WTC11 (cell line): ENCODE data around the gene DRD2. TPM values are rescaled to one million over a fixed set of nuclear protein-coding genes. Genes with fewer than 3 reads are reported as not detected.

Experiments used
- ATAC-seq: fragments of 200-7000 bp; cut with Tn5 transposase; 2 replicates; pipeline ENCODE4 v1.10.0; 2021; ENCODE audit warnings: mild to moderate bottlenecking, moderate library complexity
- CTCF ChIA-PET: fragments of 300-600 bp; sonication (Branson Sonifier 250); formaldehyde crosslinking; loops from one replicate; lab custom pipeline; 2021; ENCODE audit warnings: antibody characterized with exemption; lab: Charles Lee
- POLR2A ChIA-PET: fragments of 350-600 bp; sonication (Branson Sonifier 250); formaldehyde crosslinking; loops from one replicate; lab custom pipeline; 2021; ENCODE audit warnings: antibody characterized with exemption; lab: Charles Lee
- DNase-seq: peaks from one replicate; pipeline ENCODE4 v3.0.0; 2021; ENCODE audit warnings: low spot score
- H3K27ac Mint-ChIP-seq: 2 replicates; pipeline ENCODE4 v1.8.0; 2021; ENCODE audit warnings: mixed read lengths
- H3K27me3 Mint-ChIP-seq: 2 replicates; pipeline ENCODE4 v1.8.0; 2021; ENCODE audit warnings: low read depth, mild to moderate bottlenecking, moderate library complexity, mixed read lengths
- H3K36me3 Mint-ChIP-seq: 2 replicates; pipeline ENCODE4 v1.8.0; 2021; ENCODE audit warnings: mixed read lengths
- H3K4me1 Mint-ChIP-seq: 2 replicates; pipeline ENCODE4 v1.8.0; 2022; ENCODE audit warnings: mixed read lengths
- H3K4me3 Mint-ChIP-seq: 2 replicates; pipeline ENCODE4 v1.8.0; 2021; ENCODE audit warnings: mild to moderate bottlenecking, moderate library complexity, mixed read lengths
- H3K9me3 Mint-ChIP-seq: 2 replicates; pipeline ENCODE4 v1.8.0; 2021; ENCODE audit warnings: mixed read lengths
- ARID4B ChIP-seq: sonication (generic); formaldehyde crosslinking; IDR thresholded peaks from 2 replicates; pipeline ENCODE4 v1.8.0; 2023; ENCODE audit warnings: missing genetic modification reagents, mild to moderate bottlenecking, borderline replicate concordance
- ATF2 ChIP-seq: sonication (generic); formaldehyde crosslinking; IDR thresholded peaks from 2 replicates; pipeline ENCODE4 v1.8.1; 2022; ENCODE audit warnings: low read depth, missing genetic modification reagents, borderline replicate concordance
- ATF6 ChIP-seq: sonication (generic); formaldehyde crosslinking; IDR thresholded peaks from 2 replicates; pipeline ENCODE4 v1.8.1; 2023; ENCODE audit warnings: mild to moderate bottlenecking, missing genetic modification reagents
- CREM ChIP-seq: sonication (generic); formaldehyde crosslinking; IDR thresholded peaks from 2 replicates; pipeline ENCODE4 v1.8.1; 2022; ENCODE audit warnings: mild to moderate bottlenecking, missing genetic modification reagents, moderate library complexity
- E2F1 ChIP-seq: sonication (generic); formaldehyde crosslinking; IDR thresholded peaks from 2 replicates; pipeline ENCODE4 v1.8.0; 2022; ENCODE audit warnings: mild to moderate bottlenecking, missing genetic modification reagents
- ESRRA ChIP-seq: sonication (generic); formaldehyde crosslinking; IDR thresholded peaks from 2 replicates; pipeline ENCODE4 v1.8.1; 2022; ENCODE audit warnings: mild to moderate bottlenecking, missing genetic modification reagents, borderline replicate concordance
- HMGXB4 ChIP-seq: sonication (generic); formaldehyde crosslinking; IDR thresholded peaks from 2 replicates; pipeline ENCODE4 v1.8.1; 2023; ENCODE audit warnings: mild to moderate bottlenecking, moderate library complexity, missing genetic modification reagents
- IRF2 ChIP-seq: sonication (generic); formaldehyde crosslinking; IDR thresholded peaks from 2 replicates; pipeline ENCODE4 v1.8.0; 2022; ENCODE audit warnings: low read depth, missing genetic modification reagents, borderline replicate concordance
- KAT7 ChIP-seq: sonication (generic); formaldehyde crosslinking; IDR thresholded peaks from 2 replicates; pipeline ENCODE4 v1.8.1; 2023; ENCODE audit warnings: missing genetic modification reagents, mild to moderate bottlenecking, borderline replicate concordance
- NFYB ChIP-seq: sonication (generic); formaldehyde crosslinking; conservative IDR thresholded peaks from 2 replicates; pipeline ENCODE4 v1.8.0; 2022; ENCODE audit warnings: low read depth, missing genetic modification reagents
- SMAD4 ChIP-seq: sonication (generic); formaldehyde crosslinking; IDR thresholded peaks from 2 replicates; pipeline ENCODE4 v1.8.0; 2022; ENCODE audit warnings: mild to moderate bottlenecking, missing genetic modification reagents
- TP53 ChIP-seq: sonication (generic); formaldehyde crosslinking; IDR thresholded peaks from 2 replicates; pipeline ENCODE4 v1.8.1; 2023; ENCODE audit warnings: mild to moderate bottlenecking, missing genetic modification reagents
- ZMAT4 ChIP-seq: fragments of 250-450 bp; sonication (Bioruptor Pico); IDR thresholded peaks from 2 replicates; pipeline ENCODE4 v1.9.0; 2021; ENCODE audit warnings: mild to moderate bottlenecking
- ZNF138 ChIP-seq: sonication (generic); formaldehyde crosslinking; conservative IDR thresholded peaks from 2 replicates; pipeline ENCODE4 v1.8.1; 2022; ENCODE audit warnings: mild to moderate bottlenecking, moderate library complexity, missing genetic modification reagents
- ZNF317 ChIP-seq: sonication (generic); formaldehyde crosslinking; IDR thresholded peaks from 2 replicates; pipeline ENCODE4 v1.8.1; 2023; ENCODE audit warnings: low read depth, mild to moderate bottlenecking, moderate library complexity, missing genetic modification reagents, borderline replicate concordance
- ZNF396 ChIP-seq: fragments of 250-450 bp; sonication (Bioruptor Pico); IDR thresholded peaks from 2 replicates; pipeline ENCODE4 v1.8.0; 2021; ENCODE audit warnings: mild to moderate bottlenecking, moderate library complexity, borderline replicate concordance
- ZNF425 ChIP-seq: fragments of 250-450 bp; sonication (Bioruptor Pico); conservative IDR thresholded peaks from 2 replicates; pipeline ENCODE4 v1.9.0; 2021; ENCODE audit warnings: mild to moderate bottlenecking
- ZNF671 ChIP-seq: fragments of 250-450 bp; sonication (Bioruptor Pico); IDR thresholded peaks from 2 replicates; pipeline ENCODE4 v1.8.0; 2021; ENCODE audit warnings: mild to moderate bottlenecking
- total RNA-seq: library from RNA; stranded (reverse); gene quantifications from 3 replicates; pipeline ENCODE4 v1.2.3, GENCODE V29; 2021

DRD2 gene
- total RNA-seq, 1 experiment from 2014 or later = 0.20 TPM

GRCh38 chr11:113448316-113448677, 26.9 kb downstream of the DRD2 start (continued):
- TF ChIP-seq ZNF425 (no peak), ARID4B (CRISPR knock-in tag) (no peak), SMAD4 (CRISPR knock-in tag) (no peak), ESRRA (CRISPR knock-in tag) (no peak), TP53 (CRISPR knock-in tag) (no peak)
- TF ChIP-seq, all 79 proteins: peak for 0

GRCh38 chr11:113447621-113448315, 27.4 kb downstream of the DRD2 start:
- H3K4me1 Mint-ChIP-seq = peaks cover 2% of the 10 kb centered on the region; the same call in 1 of the 2 replicates
- H3K4me3 Mint-ChIP-seq = no peak overlapping the region
- POLR2A ChIA-PET = no interaction called here
- H3K36me3 Mint-ChIP-seq = no peaks in the 10 kb centered on the region
- ATAC-seq = no peak
- TF ChIP-seq CREM (CRISPR knock-in tag) (no peak), NFYB (CRISPR knock-in tag) (no peak), ATF2 (no peak), IRF2 (CRISPR knock-in tag) (no peak), ZMAT4 (CRISPR knock-in tag) (no peak), HMGXB4 (CRISPR knock-in tag) (no peak), ZNF138 (CRISPR knock-in tag) (no peak), ZNF671 (no peak)
- TF ChIP-seq, all 79 proteins: peak for 0
- CTCF ChIA-PET = no interaction called here
- Mint-ChIP-seq H3K9me3 (no peaks in the 10 kb centered on the region), H3K27ac (no peak overlapping the region), H3K27me3 (no peaks in the 10 kb centered on the region)
- DNase-seq = no peak

GRCh38 chr11:113446938-113447337, 28.3 kb downstream of the DRD2 start:
- CTCF ChIA-PET = no interaction called here
- H3K4me3 Mint-ChIP-seq = no peak overlapping the region
- TF ChIP-seq CREM (CRISPR knock-in tag) = no peak
- no peak for TF ChIP-seq ATF6 (CRISPR knock-in tag)
- TF ChIP-seq E2F1 = no peak
- no peak for TF ChIP-seq ZNF396
- no peak for TF ChIP-seq KAT7 (CRISPR knock-in tag)
- no peak for TF ChIP-seq ZNF317

More at GRCh38 chr11:113446938-113447337, 28.3 kb downstream of the DRD2 start:
- no peaks in the 10 kb centered on the region for H3K36me3 Mint-ChIP-seq
- no peak overlapping the region for H3K27ac Mint-ChIP-seq
- peaks cover 2% of the 10 kb centered on the region; the same call in 1 of the 2 replicates for H3K4me1 Mint-ChIP-seq
- H3K27me3 Mint-ChIP-seq = no peaks in the 10 kb centered on the region
- ATAC-seq (no peak), DNase-seq (no peak)
- POLR2A ChIA-PET = no interaction called here
- no peaks in the 10 kb centered on the region for H3K9me3 Mint-ChIP-seq
